GM15510 (cell line): ENCODE results near the gene NFYB.

ENCODE experiments used
- POLR2A ChIP-seq: IDR thresholded peaks from 3 replicates; pipeline ENCODE4 v1.6.1; 2011; ENCODE audit warnings: borderline replicate concordance; ENCODE audit not compliant: insufficient read length; ENCODE audit errors: extremely low read depth

NFYB gene

DNA sequence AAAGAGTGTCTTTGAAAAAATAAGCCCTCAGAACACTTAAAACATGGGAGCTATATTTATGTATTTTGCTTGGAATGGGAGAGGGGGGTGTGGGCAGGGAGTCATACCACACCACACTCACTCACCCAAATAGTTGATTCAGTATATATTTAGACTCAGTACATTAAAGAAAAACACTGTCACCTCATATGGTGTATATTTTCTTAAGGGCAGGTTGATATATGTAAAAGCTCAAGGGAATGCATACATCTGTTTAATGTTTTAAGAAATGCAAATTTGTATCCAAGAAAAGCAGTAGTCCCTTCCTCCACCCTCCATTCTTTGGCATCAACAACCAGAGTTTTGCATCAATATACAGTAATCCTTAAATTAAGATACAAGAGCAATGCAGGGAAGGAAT is 1.4 kb downstream of the NFYB start:
- no peak for TF ChIP-seq POLR2A

DNA sequence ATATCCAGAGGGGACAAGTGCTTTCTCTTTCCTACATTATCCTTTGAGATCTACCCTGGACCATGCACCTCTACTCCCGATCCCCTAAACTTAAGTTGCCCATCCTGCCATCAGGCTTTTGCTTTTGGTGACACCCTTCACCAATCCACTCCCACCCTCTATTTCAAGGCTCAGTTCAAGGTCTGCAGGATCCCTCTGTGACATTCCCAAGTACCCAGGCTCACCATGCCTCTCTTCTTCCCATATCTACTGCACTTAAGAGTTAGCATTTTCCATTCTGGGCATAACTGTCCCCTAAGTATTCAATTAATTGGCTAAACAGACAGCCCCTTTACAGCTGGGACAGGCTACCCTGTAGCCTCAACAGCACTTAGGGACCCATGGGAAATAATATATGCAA is 3.1 kb downstream of the NFYB start:
- no peak for TF ChIP-seq POLR2A

DNA sequence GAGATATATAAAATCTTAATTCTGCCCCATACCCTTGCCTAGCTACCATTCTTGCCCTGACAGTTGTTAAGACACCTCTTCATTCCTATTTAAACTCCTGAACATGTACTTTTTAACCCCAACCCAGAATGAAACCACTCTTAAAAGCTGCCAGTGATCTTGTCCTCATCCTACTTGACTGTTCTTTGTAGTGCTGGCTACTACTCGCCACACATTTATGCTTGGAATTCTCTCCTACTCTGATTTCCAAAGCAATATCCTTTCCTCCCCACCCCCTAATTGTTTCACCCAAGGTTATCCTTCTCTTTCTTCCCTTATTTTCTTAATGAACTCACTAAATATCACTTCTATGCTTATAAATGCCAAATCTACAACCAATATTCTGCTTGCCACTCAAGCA is 4.1 kb downstream of the NFYB start:
- no peak for TF ChIP-seq POLR2A

DNA sequence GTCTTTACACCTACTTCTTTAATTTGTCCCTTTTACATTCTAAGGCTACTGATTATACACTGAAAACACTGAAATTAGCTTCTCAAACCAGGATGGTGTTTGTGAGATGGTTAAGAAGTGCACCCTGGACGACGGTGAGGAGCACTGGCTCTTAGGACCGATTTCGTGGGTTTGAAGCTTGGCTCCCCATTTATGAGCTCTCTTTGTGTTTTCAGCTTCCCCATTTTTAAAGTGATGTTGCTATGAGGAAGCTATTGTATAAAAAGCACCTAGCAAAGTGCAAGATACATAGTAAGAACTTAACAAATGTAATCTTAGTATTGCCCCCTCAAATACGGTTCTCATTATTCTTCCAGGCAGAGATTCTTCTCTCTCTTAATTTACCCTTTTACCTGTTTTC is 4.7 kb downstream of the NFYB start:
- TF ChIP-seq POLR2A: no peak

DNA sequence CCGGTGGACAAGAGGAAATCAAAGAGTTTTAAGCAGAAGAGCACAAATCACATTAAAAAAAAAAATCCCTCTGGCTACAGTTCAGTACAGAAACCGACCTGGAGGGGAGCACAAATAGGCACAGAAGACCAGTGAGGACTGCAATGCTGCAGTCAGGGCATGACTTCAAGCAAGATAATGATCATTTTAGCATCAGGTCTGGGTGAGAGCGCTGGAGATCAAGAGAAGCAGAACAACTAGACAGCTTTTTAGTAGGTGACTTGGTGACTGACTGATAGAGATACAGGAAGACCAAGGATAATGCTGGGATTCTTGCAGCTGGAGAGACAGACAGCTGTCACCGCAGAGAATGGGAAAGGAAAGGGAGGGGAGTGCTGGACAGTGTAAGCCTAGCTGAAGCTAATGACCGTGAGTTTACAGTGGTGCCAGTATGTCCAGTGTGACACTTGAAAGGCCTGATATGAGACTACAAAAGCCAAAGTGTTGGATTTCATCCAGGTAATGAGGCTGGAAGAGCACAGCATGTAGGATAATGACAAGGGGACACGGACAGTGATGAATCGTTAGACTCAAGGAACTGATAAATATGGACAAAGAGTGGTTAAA is 5.6 kb downstream of the NFYB start:
- no peak for TF ChIP-seq POLR2A

DNA sequence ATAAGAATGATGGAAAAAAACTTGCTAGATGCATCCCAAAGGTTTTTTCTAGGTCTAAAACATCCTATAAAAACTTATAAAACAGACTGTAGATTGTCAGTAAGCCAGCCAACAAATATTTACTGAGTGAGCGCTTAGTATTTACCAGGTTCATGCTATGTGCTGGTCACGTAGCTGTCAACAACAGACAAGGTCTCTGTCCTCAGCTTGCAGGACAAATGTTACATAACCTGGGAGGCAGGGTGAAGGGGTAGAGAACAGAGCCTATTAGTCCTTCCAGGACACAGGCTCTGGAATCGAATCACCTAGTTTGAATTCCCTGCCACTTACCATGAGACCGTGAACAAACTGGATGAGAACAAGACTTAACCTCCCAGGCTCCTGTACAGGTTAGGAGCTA is 6.4 kb downstream of the NFYB start:
- TF ChIP-seq POLR2A: no peak

DNA sequence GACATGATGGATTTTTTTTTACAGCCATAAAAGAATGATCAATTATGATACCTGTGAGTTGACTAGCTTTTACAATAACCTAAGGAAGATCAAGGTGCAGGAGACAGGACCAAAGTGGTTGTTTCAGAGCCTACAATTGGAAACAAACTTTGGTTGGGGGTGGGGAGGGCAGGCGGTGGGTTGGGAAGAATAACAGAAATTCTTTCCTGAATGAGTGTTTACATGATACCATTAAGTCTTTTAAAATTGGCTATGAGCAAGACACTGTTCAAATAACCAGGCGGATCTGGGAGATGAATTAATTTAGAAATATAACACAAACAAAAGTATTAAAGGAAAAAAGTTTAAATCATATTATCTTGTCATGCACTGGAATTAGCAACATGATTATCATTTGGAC is 7.2 kb downstream of the NFYB start:
- no peak for TF ChIP-seq POLR2A

DNA sequence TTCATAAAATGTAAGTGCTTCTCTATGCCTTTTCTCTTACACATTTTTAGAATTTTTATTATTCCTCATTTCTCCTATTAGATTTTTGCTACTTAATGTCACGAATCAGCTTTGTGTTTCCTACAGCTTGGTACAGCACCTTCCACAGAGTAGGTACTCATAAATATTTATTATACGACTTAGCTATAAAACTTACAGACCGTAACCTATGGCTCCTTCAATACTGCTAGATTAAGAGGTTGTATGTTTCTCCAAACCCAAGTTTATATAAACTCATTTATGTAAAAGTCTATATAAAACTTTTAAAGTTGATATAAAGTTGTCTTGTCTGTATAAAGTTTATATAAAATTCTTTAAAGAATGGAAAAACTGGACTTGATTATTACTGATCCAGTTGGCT is 11.5 kb downstream of the NFYB start:
- TF ChIP-seq POLR2A: no peak

DNA sequence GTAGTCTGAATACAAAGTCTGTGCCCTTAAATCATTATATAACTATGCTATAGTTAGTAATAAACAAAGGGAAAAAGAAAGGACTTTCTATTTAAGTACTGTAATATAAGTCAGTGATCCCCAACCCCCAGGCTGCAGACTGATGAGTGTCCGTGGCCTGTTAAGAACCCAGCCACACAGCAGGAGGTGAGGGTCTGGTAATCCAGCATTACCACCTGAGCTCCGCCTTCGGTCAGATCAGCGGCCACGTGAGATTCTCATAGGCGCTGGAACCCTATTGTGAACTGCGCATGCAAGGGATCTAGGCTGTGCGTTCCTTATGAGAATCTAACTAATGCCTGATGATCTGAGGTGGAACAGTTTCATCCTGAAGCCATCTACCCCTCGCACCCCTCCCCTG is 15.7 kb downstream of the NFYB start:
- TF ChIP-seq POLR2A: no peak

DNA sequence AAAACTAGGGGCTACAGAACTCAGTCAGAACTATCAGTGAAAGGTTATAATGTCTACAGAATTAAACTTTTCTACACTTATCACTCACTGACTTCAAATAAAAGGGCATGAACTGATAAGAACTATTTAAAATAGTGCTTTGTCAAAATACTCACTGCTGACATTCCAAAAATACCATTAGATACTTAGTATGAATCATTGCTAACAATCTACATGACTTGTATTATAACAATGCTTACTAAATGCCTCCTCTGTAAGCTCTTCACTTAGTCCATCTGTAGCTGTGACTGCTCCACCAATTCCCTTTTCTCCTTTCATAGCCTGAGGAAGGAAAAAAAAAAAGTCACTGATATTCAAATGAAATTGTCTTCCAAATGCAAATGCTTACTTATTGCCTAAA is 17.0 kb downstream of the NFYB start:
- TF ChIP-seq POLR2A: no peak

DNA sequence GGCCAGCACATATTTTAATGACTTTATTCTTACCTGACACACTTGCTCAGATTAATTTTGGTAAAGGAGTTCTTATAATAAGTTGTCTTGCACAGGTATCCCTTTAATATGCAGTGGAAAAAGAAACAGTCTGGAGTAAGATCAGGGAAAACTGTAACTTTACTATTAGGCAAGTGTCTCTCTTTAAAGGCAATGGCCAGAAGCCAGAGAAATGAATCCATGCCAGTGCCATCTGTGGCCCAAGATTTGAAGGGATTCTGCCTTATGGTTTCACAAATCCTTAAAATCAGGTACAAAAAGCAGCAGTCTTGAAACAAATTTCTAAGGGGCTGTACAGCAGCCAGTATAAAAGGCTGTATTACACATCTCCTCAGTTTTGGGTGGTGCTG is 22.4 kb downstream of the NFYB start:
- TF ChIP-seq POLR2A: no peak

DNA sequence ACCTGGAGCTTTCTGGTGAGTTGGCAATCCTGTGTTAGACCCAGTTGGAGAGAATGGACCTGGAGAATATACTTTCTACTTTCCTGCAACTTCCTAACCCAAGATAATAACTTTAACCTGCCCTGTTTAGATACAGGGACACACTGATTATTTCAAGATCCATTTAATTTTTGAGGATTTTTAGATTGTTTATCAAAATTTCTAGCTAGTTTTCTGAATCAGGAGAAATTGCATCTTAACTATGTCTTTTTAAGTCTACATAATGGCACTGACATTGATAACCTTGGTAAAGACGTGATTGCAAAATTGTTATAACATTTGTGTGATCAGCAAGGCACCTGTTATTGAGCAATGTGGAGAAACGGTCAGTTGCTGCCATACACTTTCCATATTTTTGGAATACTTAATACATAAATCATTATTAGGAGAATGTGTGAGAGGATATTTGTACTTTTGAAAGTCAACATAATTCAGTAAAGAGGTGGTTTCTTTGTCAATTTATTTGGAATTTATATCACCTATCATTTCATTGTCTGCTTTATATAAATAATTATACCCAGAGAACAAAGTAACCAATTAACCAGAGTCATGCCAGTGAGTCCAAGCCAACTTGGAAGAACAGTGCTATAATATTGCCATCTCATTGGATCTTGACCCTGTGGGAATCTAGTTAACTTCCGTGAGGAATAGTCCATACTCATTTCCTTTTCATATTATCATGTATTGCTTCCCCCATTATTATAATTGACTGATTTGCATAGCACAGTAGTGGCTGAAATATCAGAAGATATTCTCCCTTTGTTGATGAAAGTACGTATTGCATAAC is 28.4 kb downstream of the NFYB start:
- TF ChIP-seq POLR2A: no peak

DNA sequence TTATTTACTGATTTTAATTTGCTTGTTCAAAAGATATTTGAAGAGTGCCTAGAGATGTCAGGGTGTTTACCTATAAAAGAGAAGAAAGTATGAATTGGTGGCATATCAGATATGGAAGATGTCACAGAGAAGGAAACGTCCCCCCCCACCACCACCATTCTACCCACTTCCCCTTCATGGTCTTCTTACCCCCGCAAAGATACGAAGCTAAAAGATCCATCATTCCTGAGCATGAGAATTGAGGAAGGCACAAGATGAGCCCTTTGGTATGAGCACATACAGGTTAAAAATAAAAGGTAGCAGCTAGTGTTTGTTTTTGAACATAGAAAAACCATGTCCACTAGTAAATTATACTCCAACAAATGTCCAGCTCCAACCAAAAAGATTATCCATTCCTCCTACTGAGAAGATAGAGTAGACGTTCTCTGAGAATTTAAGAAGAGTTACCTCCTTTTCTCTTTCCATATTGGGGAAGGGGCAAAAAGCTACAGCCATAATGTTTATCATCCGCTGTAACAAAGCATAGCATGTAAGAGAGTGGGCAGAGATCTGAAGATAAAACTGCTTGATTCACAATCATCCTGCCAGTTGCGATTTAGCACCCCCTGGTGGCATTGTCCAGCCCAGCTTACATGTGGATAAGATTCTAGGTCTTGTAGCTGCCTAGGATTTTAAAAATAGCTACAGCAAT is 29.1 kb downstream of the NFYB start:
- no peak for TF ChIP-seq POLR2A

DNA sequence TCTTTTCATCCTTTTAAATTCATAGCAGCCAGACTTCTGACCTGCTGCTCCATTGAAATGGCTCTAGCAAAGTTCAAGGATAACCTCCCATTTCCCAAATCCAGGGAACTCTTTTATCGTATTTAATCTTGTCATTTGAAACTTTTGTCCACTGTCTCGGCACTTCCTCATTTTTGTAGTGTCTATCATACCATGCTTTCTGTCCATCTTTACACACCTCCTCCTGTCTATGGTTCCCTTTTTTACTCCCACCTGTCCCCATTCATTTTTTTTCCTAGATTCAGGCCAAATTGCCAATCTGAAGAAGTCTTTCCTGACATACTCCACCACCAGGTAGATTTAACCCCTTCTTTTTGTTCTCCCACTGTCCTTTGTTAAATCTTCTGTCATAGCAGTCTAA is 31.0 kb downstream of the NFYB start:
- no peak for TF ChIP-seq POLR2A

DNA sequence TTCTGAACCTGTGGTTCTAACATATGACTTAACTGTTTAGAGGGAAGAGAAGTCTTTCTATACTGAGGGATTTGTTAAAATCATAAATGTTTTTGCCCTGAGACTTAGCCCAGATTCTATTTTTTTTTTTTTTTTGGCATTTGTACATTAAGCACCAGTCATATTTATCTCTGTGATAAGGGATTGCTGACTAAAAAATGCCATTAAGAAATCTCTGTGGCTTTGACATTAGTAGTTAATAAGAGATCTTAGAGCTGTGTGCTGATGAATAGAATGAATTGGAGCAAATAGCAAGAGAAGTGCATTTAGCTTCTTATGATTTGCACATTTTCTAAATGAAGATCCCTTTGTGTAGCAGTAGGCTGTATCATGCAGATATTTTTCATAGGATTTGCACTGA is 32.5 kb downstream of the NFYB start:
- no peak for TF ChIP-seq POLR2A

DNA sequence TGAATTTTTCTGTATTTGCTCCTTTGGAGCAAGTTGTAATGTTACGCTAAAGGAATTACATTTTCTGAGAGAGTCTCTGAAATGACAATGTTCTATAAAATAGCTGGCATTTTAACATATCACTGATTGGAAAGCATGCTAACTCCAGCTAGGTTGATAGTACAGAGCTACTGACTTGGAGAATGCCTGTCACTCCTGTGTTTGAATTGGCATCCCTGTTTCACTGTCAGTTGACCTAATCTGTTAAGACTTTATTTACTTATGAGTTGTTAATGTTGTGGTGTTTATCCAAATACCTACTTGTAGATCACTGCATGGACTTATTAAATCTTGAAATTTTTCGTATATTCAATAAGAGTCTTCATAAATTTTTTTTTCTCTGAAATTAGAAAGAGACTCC is 40.1 kb downstream of the NFYB start:
- no peak for TF ChIP-seq POLR2A
